HCT116 (cell line): ENCODE data around the gene NXT1.

Experiments
- CEBPB ChIP-seq: IDR thresholded peaks from 2 replicates; pipeline ENCODE4 v1.6.1; 2012; ENCODE audit warnings: low read depth
- MAX ChIP-seq: IDR thresholded peaks from 2 replicates; pipeline ENCODE4 v1.6.1; 2012
- POLR2A ChIP-seq: IDR thresholded peaks from 2 replicates; pipeline ENCODE4 v1.7.0; 2011; ENCODE audit warnings: borderline replicate concordance; ENCODE audit not compliant: insufficient read depth, insufficient read length; ENCODE audit errors: extremely low read depth
- RAD21 ChIP-seq: IDR thresholded peaks from 2 replicates; pipeline ENCODE4 v1.6.1; 2012; ENCODE audit warnings: low read depth, mild to moderate bottlenecking
- SIN3A ChIP-seq: IDR thresholded peaks from 2 replicates; pipeline ENCODE4 v1.6.1; 2012; ENCODE audit warnings: low read depth
- YY1 ChIP-seq: IDR thresholded peaks from 2 replicates; pipeline ENCODE4 v1.6.1; 2011; ENCODE audit warnings: low read length, low read depth, moderate library complexity, mild to moderate bottlenecking; ENCODE audit not compliant: insufficient replicate concordance; ENCODE audit errors: extremely low read depth
- ZNF274 ChIP-seq: fragments of 200-500 bp; sonication (Bioruptor generic); IDR thresholded peaks from 2 replicates; pipeline ENCODE4 v1.6.1; 2014; ENCODE audit warnings: mild to moderate bottlenecking, low read depth, low read length, inconsistent platforms
- TF ChIP-seq, protein P1 (sequence below), 3 experiments: fragments of 200-600 bp in 1 of 3; sonication (generic) in 1 of 3; IDR thresholded peaks in 2 of 3; conservative IDR thresholded peaks in 1 of 3; 2 replicates each; pipeline ENCODE4 v1.5.1; 2012 to 2017; ENCODE audit warnings: low read depth in 2 of 3, low read length in 2 of 3, antibody characterized with exemption in 1 of 3, borderline replicate concordance in 1 of 3, control low read depth in 1 of 3, mild to moderate bottlenecking in 1 of 3, mixed read lengths in 1 of 3, mixed run types in 1 of 3, moderate library complexity in 1 of 3; ENCODE audit not compliant: insufficient read depth in 1 of 3

- TF ChIP-seq, protein P1, sequence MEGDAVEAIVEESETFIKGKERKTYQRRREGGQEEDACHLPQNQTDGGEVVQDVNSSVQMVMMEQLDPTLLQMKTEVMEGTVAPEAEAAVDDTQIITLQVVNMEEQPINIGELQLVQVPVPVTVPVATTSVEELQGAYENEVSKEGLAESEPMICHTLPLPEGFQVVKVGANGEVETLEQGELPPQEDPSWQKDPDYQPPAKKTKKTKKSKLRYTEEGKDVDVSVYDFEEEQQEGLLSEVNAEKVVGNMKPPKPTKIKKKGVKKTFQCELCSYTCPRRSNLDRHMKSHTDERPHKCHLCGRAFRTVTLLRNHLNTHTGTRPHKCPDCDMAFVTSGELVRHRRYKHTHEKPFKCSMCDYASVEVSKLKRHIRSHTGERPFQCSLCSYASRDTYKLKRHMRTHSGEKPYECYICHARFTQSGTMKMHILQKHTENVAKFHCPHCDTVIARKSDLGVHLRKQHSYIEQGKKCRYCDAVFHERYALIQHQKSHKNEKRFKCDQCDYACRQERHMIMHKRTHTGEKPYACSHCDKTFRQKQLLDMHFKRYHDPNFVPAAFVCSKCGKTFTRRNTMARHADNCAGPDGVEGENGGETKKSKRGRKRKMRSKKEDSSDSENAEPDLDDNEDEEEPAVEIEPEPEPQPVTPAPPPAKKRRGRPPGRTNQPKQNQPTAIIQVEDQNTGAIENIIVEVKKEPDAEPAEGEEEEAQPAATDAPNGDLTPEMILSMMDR (IDR thresholded peaks at IDR 0.05 in 2 of 3, conservative IDR thresholded peaks at IDR 0.05 in 1 of 3; ENCODE audit: borderline replicate concordance in 1 of 3, insufficient read depth in 1 of 3, low read depth in 2 of 3, low read length in 2 of 3) = no peak
- TF ChIP-seq YY1 (no peak), CEBPB (no peak), POLR2A (no peak), MAX (no peak), ZNF274 (no peak), SIN3A (no peak), RAD21 (no peak)
These were observed 45.5 kb upstream of the NXT1 start for GRCh38 chr20:23305098-23305497.
